ENCODE results near the gene FKBP8. TPM values are rescaled to one million over a fixed set of nuclear protein-coding genes. Genes with fewer than 3 reads are reported as not detected.

Gene FKBP8
- polyA plus RNA-seq, 3 donors: 78.0 to 159 (median 81.2) TPM

- Histone ChIP-seq H4K20me1 (ENCODE audit: insufficient read depth, low read length) (peaks cover 96% of the 10 kb centered on the region), H3K9ac (ENCODE audit: insufficient read depth, low read length, poor library complexity, severe bottlenecking) (peak overlapping the region; percentile 66), H3K79me2 (ENCODE audit: insufficient read depth, low read length) (peaks cover 99% of the 10 kb centered on the region), H3K4me1 (ENCODE audit: control insufficient read depth in 1 of 2, insufficient read depth in 2 of 2, low read length in 2 of 2) (peaks cover 54 to 63% of the 10 kb centered on the region in 2 donors), H3K4me3 (replicated peaks in 1 of 3; ENCODE audit: low read depth in 2 of 3, low read length in 3 of 3) (peak overlapping the region in 1 of 3 experiments; percentile 48), H3K27me3 (ENCODE audit: control insufficient read depth in 2 of 2, insufficient read depth in 2 of 2, low read length in 2 of 2) (no peaks in the 10 kb centered on the region), H3K36me3 (replicated peaks in 1 of 2; ENCODE audit: control insufficient read depth in 1 of 2, insufficient read depth in 2 of 2, low read length in 2 of 2) (peaks cover 0 to 7% of the 10 kb centered on the region in 2 donors), H3K27ac (ENCODE audit: low read depth in 1 of 2, low read length in 2 of 2) (peak overlapping the region; percentile 87 to 91), H2AFZ (ENCODE audit: insufficient read depth, low read depth, low read length, poor library complexity, severe bottlenecking) (no peak overlapping the region), H3K4me2 (replicated peaks; ENCODE audit: extremely low read depth, low read length, poor library complexity, severe bottlenecking) (peak overlapping the region; percentile 59), H3K9me3 (replicated peaks in 1 of 2; ENCODE audit: control insufficient read depth in 1 of 2, insufficient read depth in 1 of 2, low read length in 2 of 2) (no peaks in the 10 kb centered on the region)
- peaks cover 29 to 37% of the 10 kb centered on the region in 2 donors for H3K36me3 Mint-ChIP-seq
- no peak for TF ChIP-seq CTCF (IDR thresholded peaks at IDR 0.05)
- H3K4me3 Mint-ChIP-seq: no peak overlapping the region
- peak overlapping the region; percentile 98 to 100 (median 99) for H3K27ac Mint-ChIP-seq
- DNase-seq: no peak
- peaks cover 0 to 4% (median 3%) of the 10 kb centered on the region in 3 donors for H3K27me3 Mint-ChIP-seq (ENCODE audit: low read depth in 3 of 3)
- H3K4me1 Mint-ChIP-seq: peaks cover 79% of the 10 kb centered on the region
- intact Hi-C loops (cut with micrococcal nuclease): no loop called here
- H3K9me3 Mint-ChIP-seq: no peaks in the 10 kb centered on the region
- 90% methylated on average over 5 of the region's 5 CpGs for WGBS (ENCODE audit: insufficient coverage)
Measured at GRCh38 chr19:18515959-18516358, 27.4 kb downstream of the FKBP8 start.

- H3K27me3 ChIP-seq (ENCODE audit: control insufficient read depth in 2 of 2, insufficient read depth in 2 of 2, low read length in 2 of 2): no peaks in the 10 kb centered on the region
- H2AFZ ChIP-seq (ENCODE audit: insufficient read depth, low read depth, low read length, poor library complexity, severe bottlenecking): no peak overlapping the region
- H3K27ac ChIP-seq (ENCODE audit: low read depth in 1 of 2, low read length in 2 of 2): peak overlapping the region; percentile 87 to 91
- peak overlapping the region; percentile 66 for H3K9ac ChIP-seq (ENCODE audit: insufficient read depth, low read length, poor library complexity, severe bottlenecking)
- H3K27me3 Mint-ChIP-seq (ENCODE audit: low read depth in 3 of 3): peaks cover 0 to 4% (median 3%) of the 10 kb centered on the region in 3 donors
- peaks cover 50 to 65% of the 10 kb centered on the region in 2 donors for H3K4me1 ChIP-seq (ENCODE audit: control insufficient read depth in 1 of 2, insufficient read depth in 2 of 2, low read length in 2 of 2)
- H3K36me3 ChIP-seq (replicated peaks in 1 of 2; ENCODE audit: control insufficient read depth in 1 of 2, insufficient read depth in 2 of 2, low read length in 2 of 2): peaks cover 0 to 7% of the 10 kb centered on the region in 2 donors
- H3K9me3 ChIP-seq (replicated peaks in 1 of 2; ENCODE audit: control insufficient read depth in 1 of 2, insufficient read depth in 1 of 2, low read length in 2 of 2): no peaks in the 10 kb centered on the region
- peak overlapping the region; percentile 59 for H3K4me2 ChIP-seq (replicated peaks; ENCODE audit: extremely low read depth, low read length, poor library complexity, severe bottlenecking)
- no peak for TF ChIP-seq CTCF (IDR thresholded peaks at IDR 0.05)
- peak; percentile 98 to 99 (median 99) for DNase-seq
- H3K27ac Mint-ChIP-seq: peak overlapping the region; percentile 98 to 100 (median 99)
- peaks cover 98% of the 10 kb centered on the region for H3K79me2 ChIP-seq (ENCODE audit: insufficient read depth, low read length)
- peaks cover 80% of the 10 kb centered on the region for H3K4me1 Mint-ChIP-seq
- H3K4me3 Mint-ChIP-seq: peak overlapping the region; percentile 70 to 72
- H3K4me3 ChIP-seq (replicated peaks in 1 of 3; ENCODE audit: low read depth in 2 of 3, low read length in 3 of 3): peak overlapping the region in 1 of 3 experiments; percentile 48
- intact Hi-C loops (cut with micrococcal nuclease): no loop called here
- peaks cover 32 to 37% of the 10 kb centered on the region in 2 donors for H3K36me3 Mint-ChIP-seq
- H4K20me1 ChIP-seq (ENCODE audit: insufficient read depth, low read length): peaks cover 96% of the 10 kb centered on the region
- no peaks in the 10 kb centered on the region for H3K9me3 Mint-ChIP-seq
- 21% methylated on average over 14 of the region's 17 CpGs for WGBS (ENCODE audit: insufficient coverage)
Measured at GRCh38 chr19:18514800-18515682, 28.3 kb downstream of the FKBP8 start.
